ENCODE measurements around the gene ZNF219. TPM values are rescaled to one million over a fixed set of nuclear protein-coding genes. Genes with fewer than 3 reads are reported as not detected.

Gene ZNF219
- total and polyA plus RNA-seq, 2 of the 13 experiments (the other 11 are each of a cell fraction or from before 2014, with no cell fraction given), result 34.5 to 36.6 TPM

DNA sequence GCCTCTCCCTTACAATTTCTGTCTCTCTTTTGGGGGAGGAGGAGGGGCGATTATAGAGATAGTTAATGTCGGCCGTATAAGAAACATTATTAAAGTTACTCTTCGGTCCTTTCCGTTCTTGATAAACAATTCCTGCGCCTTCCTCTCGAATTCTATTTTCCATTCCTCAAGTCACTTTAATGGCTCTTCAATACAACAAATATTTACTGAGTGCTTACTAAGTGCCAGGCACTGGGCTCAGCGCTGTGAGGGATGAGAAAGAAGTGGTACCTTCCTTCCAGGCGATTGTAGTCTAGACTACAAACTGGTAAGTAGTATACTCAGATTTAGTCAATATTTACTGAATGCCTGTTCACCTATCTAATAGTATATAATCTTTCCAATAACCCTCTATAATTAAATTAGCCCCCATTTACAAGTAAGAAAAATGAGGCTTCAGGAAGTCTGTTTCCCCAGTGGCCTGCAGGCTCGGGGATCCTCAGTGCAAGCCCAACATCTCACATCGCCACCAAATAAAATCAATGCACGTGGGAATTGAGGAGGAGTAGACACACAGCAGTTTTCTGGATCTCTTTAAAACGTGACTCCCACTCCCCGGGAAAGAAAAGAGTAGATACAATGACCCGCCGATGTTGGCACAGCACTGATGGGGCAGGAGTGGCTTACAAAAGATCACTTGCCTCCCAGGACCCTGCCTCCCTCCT is 589 bp upstream of the ZNF219 start (continued):
- TF ChIP-seq, protein P1, sequence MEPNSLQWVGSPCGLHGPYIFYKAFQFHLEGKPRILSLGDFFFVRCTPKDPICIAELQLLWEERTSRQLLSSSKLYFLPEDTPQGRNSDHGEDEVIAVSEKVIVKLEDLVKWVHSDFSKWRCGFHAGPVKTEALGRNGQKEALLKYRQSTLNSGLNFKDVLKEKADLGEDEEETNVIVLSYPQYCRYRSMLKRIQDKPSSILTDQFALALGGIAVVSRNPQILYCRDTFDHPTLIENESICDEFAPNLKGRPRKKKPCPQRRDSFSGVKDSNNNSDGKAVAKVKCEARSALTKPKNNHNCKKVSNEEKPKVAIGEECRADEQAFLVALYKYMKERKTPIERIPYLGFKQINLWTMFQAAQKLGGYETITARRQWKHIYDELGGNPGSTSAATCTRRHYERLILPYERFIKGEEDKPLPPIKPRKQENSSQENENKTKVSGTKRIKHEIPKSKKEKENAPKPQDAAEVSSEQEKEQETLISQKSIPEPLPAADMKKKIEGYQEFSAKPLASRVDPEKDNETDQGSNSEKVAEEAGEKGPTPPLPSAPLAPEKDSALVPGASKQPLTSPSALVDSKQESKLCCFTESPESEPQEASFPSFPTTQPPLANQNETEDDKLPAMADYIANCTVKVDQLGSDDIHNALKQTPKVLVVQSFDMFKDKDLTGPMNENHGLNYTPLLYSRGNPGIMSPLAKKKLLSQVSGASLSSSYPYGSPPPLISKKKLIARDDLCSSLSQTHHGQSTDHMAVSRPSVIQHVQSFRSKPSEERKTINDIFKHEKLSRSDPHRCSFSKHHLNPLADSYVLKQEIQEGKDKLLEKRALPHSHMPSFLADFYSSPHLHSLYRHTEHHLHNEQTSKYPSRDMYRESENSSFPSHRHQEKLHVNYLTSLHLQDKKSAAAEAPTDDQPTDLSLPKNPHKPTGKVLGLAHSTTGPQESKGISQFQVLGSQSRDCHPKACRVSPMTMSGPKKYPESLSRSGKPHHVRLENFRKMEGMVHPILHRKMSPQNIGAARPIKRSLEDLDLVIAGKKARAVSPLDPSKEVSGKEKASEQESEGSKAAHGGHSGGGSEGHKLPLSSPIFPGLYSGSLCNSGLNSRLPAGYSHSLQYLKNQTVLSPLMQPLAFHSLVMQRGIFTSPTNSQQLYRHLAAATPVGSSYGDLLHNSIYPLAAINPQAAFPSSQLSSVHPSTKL (CRISPR knock-in tag; IDR thresholded peaks at IDR 0.05), result no peak; the same call in 1 of the 2 replicates
- TF ChIP-seq GZF1 (CRISPR knock-in tag; IDR thresholded peaks at IDR 0.05) (no peak), ARNTL (CRISPR knock-in tag; IDR thresholded peaks at IDR 0.05) (no peak), U2AF2 (IDR thresholded peaks at IDR 0.05; ENCODE audit: low read depth, low read length) (no peak), PHF21A (CRISPR knock-in tag; IDR thresholded peaks at IDR 0.05) (no peak), SYNCRIP (IDR thresholded peaks at IDR 0.05; ENCODE audit: insufficient read depth, low read depth, low read length) (no peak), POLR2A (IDR thresholded peaks at IDR 0.05; ENCODE audit: insufficient read depth in 1 of 2, low read depth in 2 of 2, low read length in 2 of 2) (0 out of 4 replicates have a peak, but pooled peaks of 1 of the 2 experiments have one; percentile 3)
- TF ChIP-seq, protein P2, sequence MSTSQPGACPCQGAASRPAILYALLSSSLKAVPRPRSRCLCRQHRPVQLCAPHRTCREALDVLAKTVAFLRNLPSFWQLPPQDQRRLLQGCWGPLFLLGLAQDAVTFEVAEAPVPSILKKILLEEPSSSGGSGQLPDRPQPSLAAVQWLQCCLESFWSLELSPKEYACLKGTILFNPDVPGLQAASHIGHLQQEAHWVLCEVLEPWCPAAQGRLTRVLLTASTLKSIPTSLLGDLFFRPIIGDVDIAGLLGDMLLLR (CRISPR knock-in tag; IDR thresholded peaks at IDR 0.05), result no peak

All from HepG2 (cell line).